ENCODE data around the gene KCNH2. TPM values are rescaled to one million over a fixed set of nuclear protein-coding genes. Genes with fewer than 3 reads are reported as not detected.
"Not testable (repeated sequence)": the region's sequence is repeated elsewhere in the genome, so short reads cannot be mapped to it uniquely, and the experiment has no call there.

KCNH2 gene
- total RNA-seq: under 1 TPM; 0.48 to 0.54 TPM

- Mint-ChIP-seq H3K4me1 (peaks cover 30% of the 10 kb centered on the region), H3K27me3 (peaks cover 48% of the 10 kb centered on the region), H3K4me3 (peak within 1 kb of the TSS; percentile 65), H3K9me3 (ENCODE audit: low read depth) (no peaks in the 10 kb centered on the region), H3K27ac (no peak within 1 kb of the TSS), H3K36me3 (ENCODE audit: low read depth) (no peaks in the 10 kb centered on the region)
- intact Hi-C loops (cut with DNase I, micrococcal nuclease): no loop called here
- ChIA-PET POLR2A (no interaction called here), CTCF (interaction anchor here (0.8 kb wide), 1 partner anchor 50 kb away, joined by 4 read pairs; the partner anchor contains the start of gene ABCB8)
- ATAC-seq (no peak), DNase-seq (peak; percentile 42)
Observed at GRCh38 chr7:150978126-150978789, at the start of gene KCNH2. Gene KCNH2 (minus strand): TSS chr7:150978321. CDS start chr7:150977913, 408 bp downstream.

- not testable (repeated sequence) for H3K9me3 Mint-ChIP-seq (ENCODE audit: low read depth); DNase-seq; H3K27me3 Mint-ChIP-seq; H3K36me3 Mint-ChIP-seq (ENCODE audit: low read depth)
- H3K4me3 Mint-ChIP-seq: peak overlapping the region; percentile 97
- CTCF ChIA-PET: interaction anchor here (0.6 to 2.5 kb wide), 14 partner anchors 8 to 199 kb away, joined by 3 to 26 read pairs (median 4); partner anchors contain the start of gene ABCF2
- H3K4me1 Mint-ChIP-seq: peaks cover 23% of the 10 kb centered on the region
- ATAC-seq: peak; percentile 2
- POLR2A ChIA-PET: interaction anchor here (0.6 kb wide), 1 partner anchor 9 kb away, joined by 3 read pairs; no protein-coding TSS in a partner anchor
- peak overlapping the region; percentile 95 for H3K27ac Mint-ChIP-seq
- intact Hi-C loops (cut with DNase I, micrococcal nuclease): loop anchor here (1.0 to 5.0 kb wide), 13 partner anchors 9 to 1189 kb away; partner anchors contain the start of genes ABCF2 (in 1 of the 2), FASTK (in 1 of the 2), NUB1 (in 1 of the 2) and TMUB1 (in 1 of the 2)
Observed at GRCh38 chr7:151027728-151028130, 49.6 kb upstream of the KCNH2 start.

GRCh38 chr7:151026771-151027727 is 48.9 kb upstream of the KCNH2 start:
- H3K36me3 Mint-ChIP-seq (ENCODE audit: low read depth); DNase-seq; H3K27me3 Mint-ChIP-seq; H3K9me3 Mint-ChIP-seq (ENCODE audit: low read depth); POLR2A ChIA-PET; ATAC-seq: not testable (repeated sequence)
- intact Hi-C loops (cut with DNase I, micrococcal nuclease): loop anchor here in 1 of 2 experiments (5.0 kb wide), 1 partner anchor 605 kb away; no protein-coding TSS in a partner anchor
- CTCF ChIA-PET: interaction anchor here (0.6 to 2.1 kb wide), 10 partner anchors 8 to 1243 kb away, joined by 3 to 26 read pairs (median 4); partner anchors contain the start of gene ABCF2
- Mint-ChIP-seq H3K4me3 (peak overlapping the region; percentile 97), H3K27ac (peak overlapping the region; percentile 95), H3K4me1 (peaks cover 23% of the 10 kb centered on the region)

GRCh38 chr7:151025924-151026671 is 48.0 kb upstream of the KCNH2 start:
- Mint-ChIP-seq H3K4me1 (peaks cover 23% of the 10 kb centered on the region), H3K4me3 (no peak overlapping the region), H3K36me3 (ENCODE audit: low read depth) (peaks cover 5% of the 10 kb centered on the region), H3K27ac (no peak overlapping the region), H3K9me3 (ENCODE audit: low read depth) (no peaks in the 10 kb centered on the region), H3K27me3 (no peaks in the 10 kb centered on the region)
- no peak for DNase-seq
- no peak for ATAC-seq
- intact Hi-C loops (cut with DNase I, micrococcal nuclease): loop anchor here in 1 of 2 experiments (5.0 kb wide), 1 partner anchor 606 kb away; no protein-coding TSS in a partner anchor
- POLR2A ChIA-PET: interaction anchor here (0.5 kb wide), 1 partner anchor 15 kb away, joined by 6 read pairs; no protein-coding TSS in a partner anchor
- CTCF ChIA-PET: interaction anchor here (0.6 to 1.5 kb wide), 4 partner anchors 24 to 1242 kb away, joined by 3 to 4 read pairs (median 4); no protein-coding TSS in a partner anchor

GRCh38 chr7:151024435-151025056 is 46.4 kb upstream of the KCNH2 start, which contains the start of gene ATG9B:
Gene ATG9B (minus strand): TSS chr7:151024494. CDS start chr7:151024423, 71 bp downstream.
- POLR2A ChIA-PET: no interaction called here
- DNase-seq (peak; percentile 33), ATAC-seq (no peak)
- Mint-ChIP-seq H3K4me1 (peaks cover 19% of the 10 kb centered on the region), H3K9me3 (ENCODE audit: low read depth) (no peaks in the 10 kb centered on the region), H3K4me3 (no peak within 1 kb of the TSS), H3K27ac (no peak within 1 kb of the TSS), H3K36me3 (ENCODE audit: low read depth) (peaks cover 4% of the 10 kb centered on the region), H3K27me3 (peaks cover 8% of the 10 kb centered on the region)
- CTCF ChIA-PET: interaction anchor here (0.6 to 1.5 kb wide), 4 partner anchors 11 to 237 kb away, joined by 3 to 4 read pairs (median 4); partner anchors contain the start of gene FASTK
- intact Hi-C loops (cut with DNase I, micrococcal nuclease): loop anchor here in 1 of 2 experiments (5.0 kb wide), 1 partner anchor 608 kb away; no protein-coding TSS in a partner anchor

GRCh38 chr7:151023232-151023631 is 45.1 kb upstream of the KCNH2 start:
- POLR2A ChIA-PET: no interaction called here
- H3K36me3 Mint-ChIP-seq (ENCODE audit: low read depth): no peaks in the 10 kb centered on the region

GRCh38 chr7:151020231-151020630 is 42.1 kb upstream of the KCNH2 start:
- Mint-ChIP-seq H3K27ac (no peak overlapping the region), H3K4me3 (no peak overlapping the region), H3K4me1 (peaks cover 32% of the 10 kb centered on the region), H3K27me3 (peaks cover 9% of the 10 kb centered on the region), H3K36me3 (ENCODE audit: low read depth) (peaks cover 2% of the 10 kb centered on the region), H3K9me3 (ENCODE audit: low read depth) (no peaks in the 10 kb centered on the region)
- ChIA-PET POLR2A (no interaction called here), CTCF (interaction anchor here (0.6 to 4.7 kb wide), 5 partner anchors 8 to 235 kb away, joined by 3 to 43 read pairs (median 8); partner anchors contain the start of gene ABCB8)
- intact Hi-C loops (cut with DNase I, micrococcal nuclease): no loop called here
- no peak for ATAC-seq
- no peak for DNase-seq

More at GRCh38 chr7:151023232-151023631, 45.1 kb upstream of the KCNH2 start:
- H3K27me3 Mint-ChIP-seq: peaks cover 9% of the 10 kb centered on the region
- peaks cover 19% of the 10 kb centered on the region for H3K4me1 Mint-ChIP-seq
- CTCF ChIA-PET: no interaction called here
- H3K9me3 Mint-ChIP-seq (ENCODE audit: low read depth): no peaks in the 10 kb centered on the region
- DNase-seq: no peak
- no peak for ATAC-seq
- no peak overlapping the region for H3K4me3 Mint-ChIP-seq
- H3K27ac Mint-ChIP-seq: no peak overlapping the region
- intact Hi-C loops (cut with DNase I, micrococcal nuclease): no loop called here

GRCh38 chr7:151019130-151019447 is 41.0 kb upstream of the KCNH2 start:
- H3K27ac Mint-ChIP-seq: no peak overlapping the region
- ChIA-PET CTCF (interaction anchor here (0.5 to 4.7 kb wide), 23 partner anchors 9 to 208 kb away, joined by 3 to 43 read pairs (median 4); partner anchors contain the start of genes ABCB8 and ABCF2), POLR2A (interaction anchor here (0.8 to 1.3 kb wide), 2 partner anchors 9 to 11 kb away, joined by 3 to 6 read pairs; partner anchors contain the start of gene ABCB8)
- H3K4me3 Mint-ChIP-seq: peak overlapping the region; percentile 66
- no peaks in the 10 kb centered on the region for H3K9me3 Mint-ChIP-seq (ENCODE audit: low read depth)
- DNase-seq (no peak), ATAC-seq (no peak)
- peaks cover 9% of the 10 kb centered on the region for H3K27me3 Mint-ChIP-seq
- peaks cover 9% of the 10 kb centered on the region for H3K36me3 Mint-ChIP-seq (ENCODE audit: low read depth)
- H3K4me1 Mint-ChIP-seq: peaks cover 44% of the 10 kb centered on the region
- intact Hi-C loops (cut with DNase I, micrococcal nuclease): loop anchor here in 1 of 2 experiments (2.0 kb wide), 3 partner anchors 40 to 68 kb away; partner anchors contain the start of genes AGAP3 and SLC4A2

- no peaks in the 10 kb centered on the region for H3K9me3 Mint-ChIP-seq (ENCODE audit: low read depth)
- peaks cover 9% of the 10 kb centered on the region for H3K27me3 Mint-ChIP-seq
- H3K4me3 Mint-ChIP-seq: peak overlapping the region; percentile 66
- ChIA-PET CTCF (interaction anchor here (0.5 to 4.7 kb wide), 31 partner anchors 10 to 208 kb away, joined by 3 to 43 read pairs (median 4); partner anchors contain the start of genes ABCB8 and ABCF2), POLR2A (interaction anchor here (0.7 to 1.3 kb wide), 3 partner anchors 9 to 49 kb away, joined by 3 to 6 read pairs (median 3); partner anchors contain the start of gene ABCB8)
- intact Hi-C loops (cut with DNase I, micrococcal nuclease): loop anchor here (1.0 to 2.0 kb wide), 5 partner anchors 10 to 68 kb away; partner anchors contain the start of genes ABCB8 (in 1 of the 2), AGAP3 (in 1 of the 2) and SLC4A2 (in 1 of the 2)
- H3K4me1 Mint-ChIP-seq: peaks cover 45% of the 10 kb centered on the region
- peaks cover 9% of the 10 kb centered on the region for H3K36me3 Mint-ChIP-seq (ENCODE audit: low read depth)
- ATAC-seq (peak; percentile 39), DNase-seq (peak; percentile 68)
- peak overlapping the region; percentile 80 for H3K27ac Mint-ChIP-seq
Observed at GRCh38 chr7:151018421-151019129, 40.5 kb upstream of the KCNH2 start.
